HCT116 (cell line): ENCODE measurements around the gene PIGN. TPM values are rescaled to one million over a fixed set of nuclear protein-coding genes. Genes with fewer than 3 reads are reported as not detected.

Experiments used
- ATAC-seq: fragments of 200-7000 bp; cut with Tn5 transposase; 2 replicates; pipeline ENCODE4 v1.9.1; 2020; ENCODE audit warnings: mild to moderate bottlenecking, moderate library complexity
- BruUV-seq: library from RNA; stranded (reverse); fragments of 400-500 nt; replicated peaks from 2 replicates; lab custom pipeline; 2021; lab: Mats Ljungman, UMichigan
- CTCF ChIA-PET: fragments of 300-600 bp; sonication (Branson Sonifier 250); formaldehyde crosslinking; loops from one replicate; lab custom pipeline; 2021; ENCODE audit warnings: antibody characterized with exemption; lab: Charles Lee
- POLR2A ChIA-PET: fragments of 300-600, 350-600 bp; sonication (Branson Sonifier 250); formaldehyde crosslinking; loops from one replicate; lab custom pipeline; 2021; ENCODE audit warnings: antibody characterized with exemption; lab: Charles Lee
- RAD21 ChIA-PET, 2 experiments: fragments of 300-600 bp; sonication (Branson Sonifier 250); formaldehyde crosslinking; loops; one replicate each; lab custom pipeline; 2023; ENCODE audit warnings: low total read pairs in 2 of 2; ENCODE audit not compliant: uncharacterized antibody in 2 of 2, unreplicated experiment in 2 of 2, low non-redundant PET in 1 of 2; lab: Charles Lee
- DNase-seq: peaks from one replicate; pipeline ENCODE4 v3.0.0-alpha.2; 2010; ENCODE audit warnings: low read depth, low spot score
- H2AFZ ChIP-seq: fragments of 200-600 bp; shearing (Covaris generic), sonication (generic); 2 replicates; pipeline ENCODE4 v1.6.1; 2017; ENCODE audit warnings: low read depth, mixed run types, mixed read lengths, antibody characterized with exemption, low read length; ENCODE audit not compliant: poor library complexity, severe bottlenecking
- H3K27ac ChIP-seq: 2 replicates; pipeline ENCODE4 v1.5.1; 2012; ENCODE audit warnings: low read depth, low read length
- H3K27me3 ChIP-seq: fragments of 200-600 bp; sonication (generic); 2 replicates; pipeline ENCODE4 v1.6.1; 2016; ENCODE audit warnings: mixed run types, low read length, mixed read lengths; ENCODE audit not compliant: insufficient read depth
- H3K36me3 ChIP-seq, 2 experiments: fragments of 200-500 bp in 1 of 2; fragments of 200-600 bp in 1 of 2; sonication (Bioruptor generic) in 1 of 2; sonication (generic) in 1 of 2; 2 replicates each; pipeline versions ENCODE4 v1.5.1 to v1.6.1; 2014 to 2016; ENCODE audit warnings: low read length in 2 of 2, inconsistent platforms in 1 of 2, mixed read lengths in 1 of 2, mixed run types in 1 of 2; ENCODE audit not compliant: insufficient read depth in 2 of 2, control insufficient read depth in 1 of 2
- H3K4me1 ChIP-seq, 2 experiments: fragments of 200-600 bp in 1 of 2; sonication (generic) in 1 of 2; 2 replicates each; pipeline versions ENCODE4 v1.5.1 to v1.6.1; 2012 to 2017; ENCODE audit warnings: low read length in 2 of 2, inconsistent platforms in 1 of 2, mild to moderate bottlenecking in 1 of 2, mixed read lengths in 1 of 2, mixed run types in 1 of 2, moderate library complexity in 1 of 2; ENCODE audit not compliant: insufficient read depth in 2 of 2, control insufficient read depth in 1 of 2
- H3K4me2 ChIP-seq: fragments of 200-600 bp; sonication (generic); 2 replicates; pipeline ENCODE4 v1.6.1; 2017; ENCODE audit warnings: mixed run types, low read length, mixed read lengths
- H3K4me3 ChIP-seq, 2 experiments: fragments of 200-600 bp in 1 of 2; sonication (generic) in 1 of 2; replicated peaks in 1 of 2; 2 replicates each; pipeline ENCODE4 v1.5.1; 2011 to 2016; ENCODE audit warnings: low read length in 2 of 2, control low read depth in 1 of 2, low read depth in 1 of 2, mild to moderate bottlenecking in 1 of 2, mixed read lengths in 1 of 2, mixed run types in 1 of 2
- H3K79me2 ChIP-seq: fragments of 200-600 bp; sonication (generic); 2 replicates; pipeline ENCODE4 v1.6.1; 2017; ENCODE audit warnings: mild to moderate bottlenecking, mixed run types, low read length, moderate library complexity, mixed read lengths; ENCODE audit not compliant: insufficient read depth
- H3K9ac ChIP-seq: fragments of 200-600 bp; sonication (generic); 2 replicates; pipeline ENCODE4 v1.6.1; 2016; ENCODE audit warnings: low read length, mixed read lengths
- H3K9me2 ChIP-seq: fragments of 200-600 bp; sonication (generic), shearing (Covaris generic); 2 replicates; pipeline ENCODE4 v1.6.1; 2017; ENCODE audit warnings: mixed run types, mild to moderate bottlenecking, moderate library complexity; ENCODE audit not compliant: insufficient read depth
- H3K9me3 ChIP-seq, 2 experiments: fragments of 200-500 bp in 1 of 2; fragments of 200-600 bp in 1 of 2; sonication (Bioruptor generic) in 1 of 2; sonication (generic) in 1 of 2; 2 replicates each; pipeline ENCODE4 v1.6.1; 2014 to 2017; ENCODE audit warnings: low read length in 2 of 2, mixed read lengths in 2 of 2, inconsistent platforms in 1 of 2, low read depth in 1 of 2, mild to moderate bottlenecking in 1 of 2, mixed run types in 1 of 2, moderate library complexity in 1 of 2; ENCODE audit not compliant: control insufficient read depth in 1 of 2, insufficient read depth in 1 of 2
- H4K20me1 ChIP-seq: fragments of 200-600 bp; sonication (generic), shearing (Covaris generic); 2 replicates; pipeline ENCODE4 v1.6.1; 2017; ENCODE audit warnings: mixed run types, mild to moderate bottlenecking, moderate library complexity; ENCODE audit not compliant: insufficient read depth
- ATF3 ChIP-seq: IDR thresholded peaks from 2 replicates; pipeline ENCODE4 v1.6.1; 2012
- CBX3 ChIP-seq: IDR thresholded peaks from 2 replicates; pipeline ENCODE4 v1.6.1; 2012; ENCODE audit warnings: low read depth
- CEBPB ChIP-seq: IDR thresholded peaks from 2 replicates; pipeline ENCODE4 v1.6.1; 2012; ENCODE audit warnings: low read depth
- CTCF ChIP-seq, 3 experiments: fragments of 200-600 bp in 1 of 3; sonication (generic) in 1 of 3; IDR thresholded peaks in 2 of 3; conservative IDR thresholded peaks in 1 of 3; 2 replicates each; pipeline ENCODE4 v1.5.1; 2012 to 2017; ENCODE audit warnings: low read depth in 2 of 3, low read length in 2 of 3, antibody characterized with exemption in 1 of 3, borderline replicate concordance in 1 of 3, control low read depth in 1 of 3, mild to moderate bottlenecking in 1 of 3, mixed read lengths in 1 of 3, mixed run types in 1 of 3, moderate library complexity in 1 of 3; ENCODE audit not compliant: insufficient read depth in 1 of 3
- ELF1 ChIP-seq: IDR thresholded peaks from 2 replicates; pipeline ENCODE4 v1.6.1; 2012; ENCODE audit warnings: low read depth, borderline replicate concordance
- EZH2 ChIP-seq: fragments of 200-600 bp; sonication (generic); IDR thresholded peaks from 2 replicates; pipeline ENCODE4 v1.6.1; 2017; ENCODE audit warnings: antibody characterized with exemption, mixed run types
- EZH2phosphoT487 ChIP-seq: fragments of 200-600 bp; IDR thresholded peaks from 2 replicates; pipeline ENCODE4 v1.6.1; 2018; ENCODE audit warnings: antibody characterized with exemption, borderline replicate concordance
- FOSL1 ChIP-seq: IDR thresholded peaks from 2 replicates; pipeline ENCODE4 v1.6.1; 2012; ENCODE audit warnings: low read depth
- MAX ChIP-seq: IDR thresholded peaks from 2 replicates; pipeline ENCODE4 v1.6.1; 2012
- POLR2A ChIP-seq: IDR thresholded peaks from 2 replicates; pipeline ENCODE4 v1.7.0; 2011; ENCODE audit warnings: borderline replicate concordance; ENCODE audit not compliant: insufficient read depth, insufficient read length; ENCODE audit errors: extremely low read depth
- POLR2AphosphoS5 ChIP-seq: IDR thresholded peaks from 2 replicates; pipeline ENCODE4 v1.6.1; 2011; ENCODE audit warnings: mild to moderate bottlenecking, low read depth, low read length, moderate library complexity
- RAD21 ChIP-seq: IDR thresholded peaks from 2 replicates; pipeline ENCODE4 v1.6.1; 2012; ENCODE audit warnings: low read depth, mild to moderate bottlenecking
- REST ChIP-seq: IDR thresholded peaks from 2 replicates; pipeline ENCODE4 v1.6.1; 2012; ENCODE audit warnings: low read depth
- SIN3A ChIP-seq: IDR thresholded peaks from 2 replicates; pipeline ENCODE4 v1.6.1; 2012; ENCODE audit warnings: low read depth
- SRF ChIP-seq: IDR thresholded peaks from 2 replicates; pipeline ENCODE4 v1.6.1; 2012; ENCODE audit warnings: low read depth
- TCF7L2 ChIP-seq: IDR thresholded peaks from 2 replicates; pipeline ENCODE4 v1.7.0; 2011; ENCODE audit warnings: borderline replicate concordance, inconsistent platforms; ENCODE audit not compliant: insufficient read depth, insufficient read length; ENCODE audit errors: extremely low read depth
- ZBTB33 ChIP-seq: IDR thresholded peaks from 2 replicates; pipeline ENCODE4 v1.6.1; 2011; ENCODE audit warnings: mild to moderate bottlenecking, low read length, moderate library complexity; ENCODE audit not compliant: insufficient replicate concordance; ENCODE audit errors: extremely low read depth
- ZFX ChIP-seq: fragments of 450-650 bp; IDR thresholded peaks from 2 replicates; pipeline ENCODE4 v1.6.1; 2017
- ZNF274 ChIP-seq: fragments of 200-500 bp; sonication (Bioruptor generic); IDR thresholded peaks from 2 replicates; pipeline ENCODE4 v1.6.1; 2014; ENCODE audit warnings: mild to moderate bottlenecking, low read depth, low read length, inconsistent platforms
- intact Hi-C: fragments of 100-400 bp; cut with micrococcal nuclease; formaldehyde crosslinking; loops from 2 replicates; pipeline ENCODE4 v1.10.0; 2022
- total RNA-seq: library from RNA; stranded (reverse); gene quantifications from one replicate; pipeline ENCODE4 v1.2.1, GENCODE V29; 2021; ENCODE audit not compliant: unreplicated experiment

The PIGN gene
- total RNA-seq, 1 experiment from 2014 or later, result 12.2 TPM

- no peaks in the 10 kb centered on the region for H3K27me3 ChIP-seq
- H3K4me1 ChIP-seq, result peaks cover 0 to 3% of the 10 kb centered on the region in 2 experiments; a peak in 1 of 4 replicates
- no peak overlapping the region for H3K9ac ChIP-seq
- H3K36me3 ChIP-seq, result no peaks in the 10 kb centered on the region
- CTCF ChIA-PET, result no interaction called here
- no TSS peak for BruUV-seq
- DNase-seq (no peak), ATAC-seq (no peak)
- no peaks in the 10 kb centered on the region for H3K79me2 ChIP-seq
- no peak overlapping the region for H2AFZ ChIP-seq
- RAD21 ChIA-PET, result no interaction called here
- POLR2A ChIA-PET, result no interaction called here
- H3K9me2 ChIP-seq, result no peaks in the 10 kb centered on the region
- H3K4me2 ChIP-seq, result no peak overlapping the region
- no peaks in the 10 kb centered on the region for H4K20me1 ChIP-seq
- intact Hi-C loops, result no loop called here
- TF ChIP-seq POLR2A (no peak), ELF1 (no peak), SRF (no peak), SIN3A (no peak), CEBPB (no peak), ZBTB33 (no peak), POLR2AphosphoS5 (no peak), ZFX (no peak), RAD21 (no peak), ZNF274 (no peak), MAX (no peak), REST (no peak), CTCF (IDR thresholded peaks at IDR 0.05 in 2 of 3, conservative IDR thresholded peaks at IDR 0.05 in 1 of 3; ENCODE audit: borderline replicate concordance in 1 of 3, insufficient read depth in 1 of 3, low read depth in 2 of 3, low read length in 2 of 3) (no peak), EZH2 (no peak), TCF7L2 (no peak), CBX3 (no peak), EZH2phosphoT487 (no peak), ATF3 (no peak), FOSL1 (no peak)
- H3K9me3 ChIP-seq, result no peaks in the 10 kb centered on the region
- H3K4me3 ChIP-seq, result no peak overlapping the region
- H3K27ac ChIP-seq, result no peak overlapping the region
Observed at GRCh38 chr18:62028715-62029114, 158.1 kb downstream of the PIGN start.
